H9 (cell line): ENCODE measurements around the gene NACC2. TPM values are rescaled to one million over a fixed set of nuclear protein-coding genes. Genes with fewer than 3 reads are reported as not detected.
A peak's percentile ranks its signal among the peaks of the same experiment; 100 is the strongest.

Experiments
- DNase-seq: peaks from one replicate; pipeline ENCODE4 v3.0.0-alpha.2; 2017
- H2AFZ ChIP-seq: one replicate; pipeline ENCODE4 v1.6.1; 2013; ENCODE audit warnings: mild to moderate bottlenecking, low read length, control low read depth, moderate library complexity
- H2AK5ac ChIP-seq: 2 replicates; pipeline ENCODE4 v1.6.1; 2013; ENCODE audit warnings: low read length, control low read depth, mixed read lengths; ENCODE audit not compliant: insufficient read length
- H2BK120ac ChIP-seq: one replicate; pipeline ENCODE4 v1.6.1; 2013; ENCODE audit warnings: low read depth, mild to moderate bottlenecking, low read length, control low read depth, inconsistent platforms; ENCODE audit not compliant: poor library complexity, severe bottlenecking
- H2BK12ac ChIP-seq: 2 replicates; pipeline ENCODE4 v1.6.1; 2013; ENCODE audit warnings: low read length, control low read depth, mixed read lengths, low read depth; ENCODE audit not compliant: insufficient read length
- H2BK15ac ChIP-seq: 2 replicates; pipeline ENCODE4 v1.6.1; 2013; ENCODE audit warnings: low read depth, low read length, control low read depth
- H2BK20ac ChIP-seq: one replicate; pipeline ENCODE4 v1.6.1; 2013; ENCODE audit warnings: low read depth, mild to moderate bottlenecking, low read length, control low read depth, inconsistent platforms; ENCODE audit not compliant: poor library complexity, severe bottlenecking
- H2BK5ac ChIP-seq: 2 replicates; pipeline ENCODE4 v1.6.1; 2013; ENCODE audit warnings: low read length, control low read depth, mixed read lengths; ENCODE audit not compliant: insufficient read length
- H3K14ac ChIP-seq: 2 replicates; pipeline ENCODE4 v1.6.1; 2013; ENCODE audit warnings: low read length, control low read depth; ENCODE audit not compliant: insufficient read depth
- H3K18ac ChIP-seq: 2 replicates; pipeline ENCODE4 v1.6.1; 2013; ENCODE audit warnings: low read depth, mild to moderate bottlenecking, mixed read lengths, low read length, control low read depth; ENCODE audit not compliant: insufficient read length
- H3K23ac ChIP-seq: 2 replicates; pipeline ENCODE4 v1.6.1; 2013; ENCODE audit warnings: low read length, control low read depth, mixed read lengths, low read depth; ENCODE audit not compliant: insufficient read length
- H3K23me2 ChIP-seq: 2 replicates; pipeline ENCODE4 v1.6.1; 2013; ENCODE audit warnings: low read depth, mild to moderate bottlenecking, mixed read lengths, low read length, control low read depth; ENCODE audit not compliant: insufficient read length, poor library complexity, severe bottlenecking
- H3K27ac ChIP-seq: 2 replicates; pipeline ENCODE4 v1.5.1; 2013; ENCODE audit warnings: low read length, control low read depth, mixed read lengths, low read depth; ENCODE audit not compliant: insufficient read length
- H3K27me3 ChIP-seq: 2 replicates; pipeline ENCODE4 v1.6.1; 2013; ENCODE audit warnings: low read length, control low read depth, inconsistent platforms; ENCODE audit not compliant: insufficient read depth
- H3K4ac ChIP-seq: 2 replicates; pipeline ENCODE4 v1.6.1; 2013; ENCODE audit warnings: low read depth, mild to moderate bottlenecking, control low read depth, inconsistent platforms, low read length, moderate library complexity
- H3K4me1 ChIP-seq: 2 replicates; pipeline ENCODE4 v1.6.1; 2013; ENCODE audit warnings: low read length, control low read depth, inconsistent platforms; ENCODE audit not compliant: insufficient read depth
- H3K4me2 ChIP-seq: 2 replicates; pipeline ENCODE4 v1.6.1; 2013; ENCODE audit warnings: low read length, control low read depth, mixed read lengths; ENCODE audit not compliant: insufficient read length, insufficient read depth
- H3K56ac ChIP-seq: 2 replicates; pipeline ENCODE4 v1.6.1; 2013; ENCODE audit warnings: low read depth, mild to moderate bottlenecking, mixed read lengths, low read length, control low read depth; ENCODE audit not compliant: insufficient read length
- H3K79me1 ChIP-seq: 2 replicates; pipeline ENCODE4 v1.6.1; 2013; ENCODE audit warnings: low read depth, mild to moderate bottlenecking, moderate library complexity, low read length, control low read depth, inconsistent platforms; ENCODE audit not compliant: insufficient read depth, poor library complexity, severe bottlenecking
- H3K79me2 ChIP-seq: 2 replicates; pipeline ENCODE4 v1.6.1; 2013; ENCODE audit warnings: low read length, control low read depth, inconsistent platforms; ENCODE audit not compliant: insufficient read depth
- H3K9ac ChIP-seq: 2 replicates; pipeline ENCODE4 v1.6.1; 2013; ENCODE audit warnings: low read length, control low read depth, mixed read lengths; ENCODE audit not compliant: insufficient read length; ENCODE audit errors: extremely low read depth
- H3K9me3 ChIP-seq: one replicate; pipeline ENCODE4 v1.6.1; 2013; ENCODE audit warnings: low read depth, low read length, inconsistent platforms; ENCODE audit not compliant: control insufficient read depth
- H3T11ph ChIP-seq: one replicate; pipeline ENCODE4 v1.6.1; 2013; ENCODE audit warnings: mild to moderate bottlenecking, low read length, control low read depth, inconsistent platforms
- H4K20me1 ChIP-seq: one replicate; pipeline ENCODE4 v1.6.1; 2013; ENCODE audit not compliant: control insufficient read depth, insufficient read length, insufficient read depth
- H4K5ac ChIP-seq: 2 replicates; pipeline ENCODE4 v1.6.1; 2013; ENCODE audit warnings: low read depth, mild to moderate bottlenecking, mixed read lengths, low read length, control low read depth; ENCODE audit not compliant: insufficient read length
- H4K8ac ChIP-seq: replicated peaks from 2 replicates; pipeline ENCODE4 v1.6.1; 2013; ENCODE audit warnings: low read length, control low read depth, mixed read lengths, low read depth; ENCODE audit not compliant: insufficient read length
- H4K91ac ChIP-seq: 2 replicates; pipeline ENCODE4 v1.6.1; 2013; ENCODE audit warnings: low read depth, mild to moderate bottlenecking, moderate library complexity, mixed read lengths, low read length, control low read depth; ENCODE audit not compliant: insufficient read length
- H3K27ac Mint-ChIP-seq, 3 experiments: 2 replicates in 2 of 3; 3 replicates in 1 of 3; pipeline ENCODE4 v1.8.0; 2020 to 2021; ENCODE audit warnings: mixed read lengths in 3 of 3, mild to moderate bottlenecking in 1 of 3, moderate library complexity in 1 of 3
- H3K27me3 Mint-ChIP-seq: 2 replicates; pipeline ENCODE4 v1.8.0; 2021; ENCODE audit warnings: low read depth, mild to moderate bottlenecking, moderate library complexity, mixed read lengths
- H3K36me3 Mint-ChIP-seq, 3 experiments: 2 replicates in 2 of 3; 3 replicates in 1 of 3; pipeline ENCODE4 v1.8.0; 2020 to 2021; ENCODE audit warnings: low read depth in 3 of 3, mixed read lengths in 3 of 3; ENCODE audit not compliant: insufficient read depth in 1 of 3
- H3K4me1 Mint-ChIP-seq, 2 experiments: 2 replicates each; pipeline ENCODE4 v1.8.0; 2020; ENCODE audit warnings: mixed read lengths in 2 of 2
- H3K4me3 Mint-ChIP-seq, 2 experiments: 2 replicates in 1 of 2; 3 replicates in 1 of 2; pipeline ENCODE4 v1.8.0; 2020 to 2021; ENCODE audit warnings: mild to moderate bottlenecking in 2 of 2, mixed read lengths in 2 of 2, moderate library complexity in 1 of 2
- H3K9me3 Mint-ChIP-seq, 2 experiments: 2 replicates in 1 of 2; 3 replicates in 1 of 2; pipeline ENCODE4 v1.8.0; 2020; ENCODE audit warnings: mild to moderate bottlenecking in 2 of 2, mixed read lengths in 2 of 2, moderate library complexity in 1 of 2
- WGBS: extraction: QIAGEN DNeasy Blood & Tissue Kit; methylation state at CpG from one replicate; pipeline ENCODE4 v1.1.7; 2013; ENCODE audit warnings: missing lambda C conversion rate, low lambda C conversion rate, mixed read lengths; ENCODE audit not compliant: insufficient read length; ENCODE audit errors: extremely low coverage; 5-methylcytosine and 5-hydroxymethylcytosine counted together
- total RNA-seq: library from RNA; stranded (reverse); gene quantifications from 2 replicates; pipeline ENCODE4 v1.2.1, GENCODE V29; 2021
- TF ChIP-seq, protein P1 (sequence below): fragments of 200-600 bp; sonication (generic); conservative IDR thresholded peaks from 3 replicates; pipeline ENCODE4 v1.8.0; 2021; ENCODE audit warnings: antibody characterized with exemption, mild to moderate bottlenecking

The NACC2 gene
- total RNA-seq, 1 experiment from 2014 or later: 11.5 TPM

DNA sequence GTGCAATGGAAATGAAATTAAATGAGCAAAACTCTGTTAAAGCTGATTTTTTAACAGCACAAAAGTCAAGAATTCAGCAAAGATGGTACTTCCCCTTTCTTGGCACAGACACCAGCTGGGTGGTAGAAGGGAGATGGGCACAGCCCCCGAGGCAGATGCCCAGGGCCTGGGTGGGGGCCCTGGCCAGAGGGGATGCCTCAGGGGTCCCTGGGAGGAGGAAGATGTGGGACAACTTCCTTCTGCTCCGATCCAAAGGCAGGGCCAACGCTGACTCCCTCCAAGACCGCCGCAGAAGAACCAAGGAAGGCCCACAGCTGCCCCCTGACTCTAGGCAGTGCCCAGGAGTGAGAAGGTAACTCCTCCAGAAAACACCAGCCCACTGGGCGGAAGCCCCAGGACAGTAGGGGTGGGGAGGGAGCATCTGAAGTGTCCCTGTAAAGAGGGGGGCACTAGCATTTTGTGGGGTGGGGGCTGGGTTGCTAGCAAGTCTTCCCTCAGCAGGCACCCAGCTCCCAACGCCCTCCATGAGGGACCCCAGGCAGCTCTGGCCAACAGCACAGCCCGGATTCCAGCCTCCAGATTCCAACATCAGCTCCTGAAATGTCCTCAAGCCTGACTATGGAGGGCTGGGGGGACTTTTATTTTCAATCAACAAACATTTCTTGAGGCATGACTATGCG lies 4.9 kb downstream of the NACC2 start:
- Mint-ChIP-seq H3K27ac (no peak overlapping the region; a peak in 1 of 7 replicates), H3K36me3 (no peaks in the 10 kb centered on the region), H3K27me3 (peaks cover 10% of the 10 kb centered on the region), H3K9me3 (no peaks in the 10 kb centered on the region), H3K4me3 (no peak overlapping the region), H3K4me1 (peaks cover 27 to 52% of the 10 kb centered on the region in 2 experiments)
- Histone ChIP-seq H3T11ph (no peak overlapping the region), H3K9ac (no peak overlapping the region), H3K79me1 (no peaks in the 10 kb centered on the region), H4K20me1 (peaks cover 6% of the 10 kb centered on the region), H3K4me2 (no peak overlapping the region), H3K27me3 (no peaks in the 10 kb centered on the region), H3K27ac (no peak overlapping the region), H3K23ac (no peak overlapping the region), H3K79me2 (no peaks in the 10 kb centered on the region; the same call in 1 of the 2 replicates), H4K91ac (no peak overlapping the region), H2BK5ac (no peak overlapping the region), H3K4ac (no peak overlapping the region), H2BK120ac (no peak overlapping the region), H3K14ac (no peak overlapping the region), H2BK20ac (no peak overlapping the region), H4K8ac (no peak overlapping the region), H4K5ac (no peak overlapping the region), H2AK5ac (no peak overlapping the region), H2AFZ (no peak overlapping the region), H3K23me2 (peaks cover 4% of the 10 kb centered on the region), H2BK12ac (no peak overlapping the region), H3K4me1 (no peaks in the 10 kb centered on the region), H2BK15ac (no peak overlapping the region), H3K9me3 (no peaks in the 10 kb centered on the region), H3K56ac (no peak overlapping the region), H3K18ac (peak overlapping the region; percentile 15)
- TF ChIP-seq, protein P1, sequence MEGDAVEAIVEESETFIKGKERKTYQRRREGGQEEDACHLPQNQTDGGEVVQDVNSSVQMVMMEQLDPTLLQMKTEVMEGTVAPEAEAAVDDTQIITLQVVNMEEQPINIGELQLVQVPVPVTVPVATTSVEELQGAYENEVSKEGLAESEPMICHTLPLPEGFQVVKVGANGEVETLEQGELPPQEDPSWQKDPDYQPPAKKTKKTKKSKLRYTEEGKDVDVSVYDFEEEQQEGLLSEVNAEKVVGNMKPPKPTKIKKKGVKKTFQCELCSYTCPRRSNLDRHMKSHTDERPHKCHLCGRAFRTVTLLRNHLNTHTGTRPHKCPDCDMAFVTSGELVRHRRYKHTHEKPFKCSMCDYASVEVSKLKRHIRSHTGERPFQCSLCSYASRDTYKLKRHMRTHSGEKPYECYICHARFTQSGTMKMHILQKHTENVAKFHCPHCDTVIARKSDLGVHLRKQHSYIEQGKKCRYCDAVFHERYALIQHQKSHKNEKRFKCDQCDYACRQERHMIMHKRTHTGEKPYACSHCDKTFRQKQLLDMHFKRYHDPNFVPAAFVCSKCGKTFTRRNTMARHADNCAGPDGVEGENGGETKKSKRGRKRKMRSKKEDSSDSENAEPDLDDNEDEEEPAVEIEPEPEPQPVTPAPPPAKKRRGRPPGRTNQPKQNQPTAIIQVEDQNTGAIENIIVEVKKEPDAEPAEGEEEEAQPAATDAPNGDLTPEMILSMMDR: no peak
- WGBS: no CpG with 5 or more reads among the region's 9 CpGs
- no peak for DNase-seq
